GM18870 (cell line): ENCODE measurements around the gene TUT4.

Source experiments
- ATAC-seq: cut with Tn5 transposase; IDR thresholded peaks from one replicate; pipeline ENCODE4 v1.9.1; 2021; ENCODE audit warnings: moderate library complexity; ENCODE audit not compliant: unreplicated experiment

The TUT4 gene

DNA sequence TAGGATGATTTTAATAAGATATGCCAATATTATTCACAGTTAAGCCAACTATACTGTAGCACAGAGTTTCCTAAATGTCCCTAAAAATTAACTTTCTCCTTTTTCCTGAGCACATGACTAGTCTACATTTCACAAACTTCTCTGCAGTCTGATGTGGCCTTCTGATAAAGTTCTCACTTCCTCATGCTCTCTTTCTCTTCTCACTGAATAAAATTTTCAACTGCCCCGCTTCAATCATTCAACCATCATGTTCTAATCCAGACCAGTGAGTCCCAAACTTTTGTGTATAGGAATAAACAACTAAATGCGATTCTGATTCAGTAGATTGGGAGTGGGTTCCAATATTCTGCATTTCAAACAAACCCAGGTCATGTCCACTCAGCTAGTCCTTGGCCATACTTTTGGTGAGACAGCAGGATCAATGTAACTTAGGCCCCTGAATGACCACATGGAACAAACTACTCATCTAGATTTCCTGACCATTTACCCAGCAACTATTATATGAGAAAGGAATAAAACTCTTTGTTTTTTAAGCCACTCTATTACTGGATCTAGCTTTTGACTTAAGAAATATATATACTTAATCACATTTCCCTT lies 20.1 kb downstream of the TUT4 start:
- ATAC-seq: no peak

DNA sequence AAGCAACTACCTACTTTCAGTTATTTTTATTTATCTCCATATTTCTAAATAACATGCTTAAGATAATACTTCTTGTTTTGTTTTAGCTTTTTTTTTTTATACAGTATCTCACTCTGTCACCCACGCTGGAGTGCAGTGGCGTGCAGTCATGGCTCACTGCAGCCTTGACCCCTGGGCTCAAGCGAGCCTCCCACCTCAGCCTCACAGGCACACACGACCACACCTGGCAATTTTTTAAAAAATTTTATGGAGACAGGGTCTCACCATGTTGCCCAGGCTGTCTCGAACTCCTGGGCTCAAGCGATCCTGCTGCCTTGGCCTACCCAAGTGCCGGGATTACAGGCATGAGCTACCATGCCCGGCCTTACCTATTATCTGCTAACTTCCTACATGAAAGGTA lies 20.6 kb downstream of the TUT4 start:
- ATAC-seq: no peak

DNA sequence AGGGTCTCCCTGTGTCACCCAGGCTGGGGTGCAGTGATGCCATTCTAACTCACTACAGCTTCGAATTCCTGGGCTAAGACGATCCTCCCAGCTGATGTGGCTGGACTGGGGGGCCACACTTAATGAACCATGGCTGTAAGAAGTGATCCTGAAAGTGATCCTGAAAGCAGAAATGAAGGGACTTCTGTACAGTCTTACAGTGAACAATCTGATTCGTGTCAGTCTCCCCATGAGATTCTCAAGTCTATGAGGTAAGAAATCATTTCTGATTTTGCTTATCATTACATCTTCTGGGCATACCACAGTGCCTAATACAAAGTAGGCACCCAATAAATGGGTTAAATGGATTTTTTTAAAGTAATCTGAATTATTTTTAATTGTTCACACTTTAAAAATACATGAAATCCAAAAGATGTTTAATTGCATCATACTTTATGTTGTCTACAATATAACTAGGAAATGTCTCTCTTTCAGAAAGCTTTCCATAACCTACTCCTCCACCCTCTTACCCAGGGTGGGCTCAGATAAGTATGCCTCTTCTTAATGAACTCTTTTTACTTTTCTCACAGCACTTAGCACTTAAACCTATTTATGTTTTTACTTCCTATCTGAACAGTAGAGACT lies 21.5 kb downstream of the TUT4 start:
- no peak for ATAC-seq

DNA sequence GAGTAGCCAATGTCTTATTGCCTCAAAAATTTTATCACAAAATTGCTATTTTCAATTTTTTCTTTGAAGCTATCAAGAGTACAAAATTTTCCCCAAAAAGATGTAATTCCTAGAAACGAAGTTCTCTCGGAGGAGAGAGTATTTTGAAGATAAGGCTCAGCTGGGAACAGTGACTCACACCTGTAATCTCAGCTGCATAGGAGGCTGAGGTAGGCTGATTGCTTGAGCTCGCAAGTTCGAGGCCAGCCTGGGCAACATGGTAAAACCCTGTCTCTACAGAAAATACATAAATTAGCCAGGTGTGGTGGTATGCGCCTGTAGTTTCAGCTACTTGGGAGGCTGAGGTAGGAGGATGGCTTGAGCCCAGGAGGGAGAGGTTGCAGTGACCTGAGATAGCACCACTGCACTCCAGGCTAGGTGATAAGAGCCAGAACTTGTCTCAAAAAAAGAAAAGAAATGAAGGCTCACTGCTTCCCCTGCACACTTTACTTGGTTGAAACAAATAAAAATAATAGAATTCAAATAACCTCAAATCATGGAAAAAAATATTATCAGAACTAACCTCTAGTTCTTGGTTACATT lies 22.2 kb downstream of the TUT4 start:
- no peak for ATAC-seq

DNA sequence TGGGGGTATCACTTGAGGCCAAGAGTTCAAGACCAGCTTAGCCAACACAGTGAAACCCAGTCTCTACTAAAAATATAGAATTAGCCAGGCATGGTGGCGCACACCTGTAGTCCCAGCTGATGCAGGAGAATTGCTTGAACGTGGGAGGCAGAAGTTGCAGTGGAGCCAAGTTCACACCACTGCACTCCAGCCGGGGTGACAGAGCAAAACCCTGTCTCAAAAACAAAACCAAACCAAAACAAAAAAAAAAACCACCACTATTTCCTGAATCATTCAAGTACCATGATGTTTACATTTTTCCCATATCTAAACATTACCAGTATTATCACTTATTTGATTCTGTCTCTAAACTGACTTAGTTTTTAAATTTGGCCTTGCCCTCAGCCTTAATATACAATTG lies 29.5 kb downstream of the TUT4 start:
- ATAC-seq: no peak

DNA sequence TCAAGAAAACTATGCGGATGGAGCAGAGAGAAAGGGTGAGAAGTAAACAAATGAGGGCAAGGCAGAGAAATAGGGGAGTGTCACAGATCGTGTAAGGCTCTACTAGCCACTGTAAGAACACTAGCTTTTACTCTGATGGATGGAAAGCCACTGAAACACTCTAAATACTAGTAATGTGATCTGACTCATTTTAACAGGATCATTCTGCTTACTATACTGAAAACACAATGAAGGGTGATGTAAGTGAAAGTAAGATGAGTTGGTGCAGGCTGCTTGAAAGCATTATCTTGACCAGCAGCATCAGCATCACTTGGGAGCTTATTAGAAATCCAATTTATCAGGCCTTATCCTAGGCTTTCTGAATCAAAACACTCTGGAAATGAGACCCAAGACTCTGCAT lies 32.7 kb downstream of the TUT4 start:
- ATAC-seq: no peak

DNA sequence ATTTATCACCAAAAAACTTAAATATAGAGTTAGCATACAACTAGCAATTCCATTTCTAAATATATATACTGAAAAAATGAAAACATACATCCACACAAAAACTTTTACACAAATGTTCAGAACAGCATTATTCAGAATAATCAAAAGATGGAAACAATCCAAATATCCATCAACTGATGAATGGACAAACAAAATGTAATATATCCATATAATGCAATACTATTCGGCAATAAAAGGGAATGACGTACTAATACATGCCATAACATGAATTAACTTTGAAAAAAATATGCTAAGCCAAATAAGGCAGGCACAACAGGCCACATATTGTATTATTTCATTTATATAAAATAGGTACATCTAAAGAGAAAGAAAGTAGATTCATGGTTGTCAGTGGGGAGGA lies 33.9 kb downstream of the TUT4 start:
- ATAC-seq: no peak

DNA sequence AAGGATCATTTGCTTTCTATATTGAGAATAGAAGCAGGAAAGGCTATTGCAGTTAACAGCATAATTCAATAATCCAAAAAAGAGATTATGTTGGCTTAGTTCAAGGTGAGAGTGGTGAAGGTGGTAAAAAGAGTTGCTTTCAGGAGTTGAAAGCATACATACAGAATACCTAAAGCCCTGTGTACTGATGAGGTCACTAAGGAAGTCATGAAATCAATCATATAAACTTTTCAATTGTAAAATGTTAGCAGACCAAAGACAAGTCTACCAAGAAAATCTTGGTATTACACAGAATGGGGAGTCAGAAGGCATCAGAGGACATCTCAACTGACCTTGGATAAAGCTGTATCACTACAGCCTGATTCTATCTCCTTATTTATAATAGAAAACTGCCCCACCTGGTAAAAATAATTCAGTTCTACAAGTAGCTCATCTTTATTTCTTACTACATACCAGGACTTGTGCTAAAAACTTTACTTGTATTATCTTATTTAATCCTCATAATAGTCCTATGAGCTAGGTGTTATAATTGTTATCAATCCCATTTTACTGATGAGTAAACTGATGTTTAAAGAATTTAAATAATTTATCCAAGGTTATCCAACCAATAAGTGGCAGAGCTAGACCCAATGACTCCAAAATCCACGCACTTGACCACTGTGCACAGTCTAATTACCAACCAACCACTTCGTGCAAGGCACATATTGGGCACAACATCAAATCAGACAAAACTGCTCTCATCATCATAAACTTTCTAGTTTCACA lies 40.9 kb downstream of the TUT4 start:
- ATAC-seq: no peak

DNA sequence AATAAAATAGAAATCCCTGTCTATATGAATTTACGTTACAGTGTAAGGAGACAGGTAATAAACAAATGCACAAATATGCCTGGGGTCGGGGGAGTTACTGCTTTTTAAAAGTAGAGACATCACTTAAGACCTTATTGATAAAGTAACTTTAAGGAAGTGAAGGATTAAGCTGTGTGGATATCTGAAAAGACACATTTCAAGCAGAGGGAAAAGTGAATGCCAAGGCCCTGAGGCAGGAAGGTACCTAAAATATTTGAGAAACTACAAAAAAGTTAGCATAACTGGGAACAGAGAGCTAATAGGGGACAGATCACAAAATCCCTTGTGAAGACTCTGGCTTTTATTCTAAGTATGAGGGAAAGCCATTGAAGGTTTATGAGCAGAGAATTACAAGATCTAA lies 41.5 kb downstream of the TUT4 start:
- ATAC-seq: no peak

DNA sequence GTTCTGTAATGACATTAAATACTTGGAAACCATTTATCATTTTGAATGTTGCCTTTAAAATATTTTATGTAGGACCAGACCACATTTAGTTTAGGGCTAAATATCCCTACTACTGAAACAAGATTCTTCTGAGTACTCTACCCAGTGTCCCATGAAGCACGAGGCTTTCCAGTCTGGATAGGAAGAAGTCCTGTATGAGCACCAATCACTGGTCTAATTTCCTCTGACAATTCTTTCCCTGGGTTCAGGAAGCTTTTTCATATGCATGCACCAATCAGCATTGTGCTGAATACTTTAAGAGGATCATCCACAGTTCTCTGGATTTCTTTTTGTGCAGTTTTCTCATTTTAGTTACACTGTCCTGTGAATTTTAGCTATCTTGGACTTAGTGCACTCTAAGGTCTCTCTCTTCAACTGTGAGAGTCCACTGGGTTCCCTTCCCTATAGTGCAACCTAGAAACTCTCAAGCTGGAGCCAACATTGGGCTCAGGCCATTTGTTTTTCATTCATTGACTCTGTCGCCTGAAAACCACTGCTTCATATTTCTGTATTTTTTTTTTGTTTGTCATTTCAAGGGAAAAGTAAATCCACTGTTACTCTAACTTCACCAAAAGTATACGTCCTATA lies 45.9 kb downstream of the TUT4 start:
- no peak for ATAC-seq

DNA sequence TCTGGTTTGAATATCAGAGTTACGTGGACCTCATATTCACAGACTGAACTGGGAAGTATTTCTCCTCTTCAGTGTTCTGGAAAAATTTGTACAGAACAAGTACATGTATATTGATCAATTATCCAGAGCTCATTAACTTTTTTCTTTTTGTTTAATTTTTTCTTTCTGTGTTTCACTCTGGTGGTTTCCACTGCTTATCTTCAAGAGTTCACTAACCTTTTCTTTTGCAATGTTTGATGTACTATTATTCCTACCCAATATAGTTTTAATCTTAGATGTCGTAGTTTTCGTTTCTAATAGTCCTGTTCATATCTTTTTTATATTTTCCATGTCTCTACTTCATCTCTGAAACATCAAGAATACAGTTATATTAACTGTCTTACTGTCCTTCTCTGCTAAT lies 46.5 kb downstream of the TUT4 start:
- ATAC-seq: no peak

DNA sequence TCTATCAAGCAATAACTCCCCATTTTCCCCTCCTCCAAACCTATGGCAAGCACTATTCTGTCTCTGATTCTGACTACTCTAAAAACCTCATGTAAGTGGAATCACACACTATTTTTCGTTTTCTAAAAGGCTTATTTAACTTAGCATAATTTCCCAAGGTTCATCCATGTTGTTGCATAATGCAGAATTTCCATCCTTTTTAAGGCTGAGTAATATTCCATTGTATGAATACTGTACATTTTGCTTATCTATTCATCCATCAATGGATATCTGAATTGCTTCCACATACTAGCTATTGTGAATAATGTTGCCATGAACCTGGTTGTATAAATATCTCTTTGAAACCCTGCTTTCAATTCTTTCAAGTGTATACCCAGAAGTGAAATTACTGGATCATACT lies 48.2 kb downstream of the TUT4 start:
- ATAC-seq: no peak

DNA sequence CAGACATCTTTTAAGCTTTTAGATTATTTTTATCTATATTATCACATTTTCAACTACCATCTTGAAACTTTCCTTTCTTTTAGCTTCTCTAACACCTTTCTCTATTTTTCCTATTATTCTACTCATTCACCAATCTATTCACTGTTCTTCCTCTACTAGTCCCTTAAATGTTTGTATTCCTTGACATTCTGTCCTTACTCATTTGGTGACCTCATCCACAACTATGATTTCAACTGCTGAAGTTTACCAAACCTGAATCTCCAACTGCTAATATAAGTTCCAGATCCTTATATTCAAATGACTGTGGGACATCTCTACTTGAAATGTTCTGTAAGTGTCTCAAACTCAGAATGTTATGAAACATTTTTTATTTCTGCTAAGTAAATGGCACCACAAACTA lies 49.2 kb downstream of the TUT4 start:
- ATAC-seq: no peak

DNA sequence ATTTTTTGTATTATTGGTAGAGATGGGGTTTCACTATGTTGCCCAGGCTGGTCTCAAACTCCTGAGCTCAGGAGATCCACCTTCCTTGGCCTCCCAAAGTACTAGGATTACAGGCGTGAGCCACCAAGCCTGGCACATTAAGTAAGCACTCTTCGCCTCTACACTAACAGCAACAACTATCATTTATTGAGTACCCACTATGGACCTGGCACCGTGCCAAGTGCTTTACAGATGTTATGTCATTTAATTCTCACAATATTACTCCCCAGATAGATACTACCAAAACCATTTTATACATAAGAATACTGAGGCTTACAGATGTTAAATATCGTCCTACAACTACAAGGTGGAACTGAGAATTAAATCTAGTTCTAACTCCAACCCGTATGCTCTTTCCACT lies 50.1 kb downstream of the TUT4 start:
- ATAC-seq: no peak

DNA sequence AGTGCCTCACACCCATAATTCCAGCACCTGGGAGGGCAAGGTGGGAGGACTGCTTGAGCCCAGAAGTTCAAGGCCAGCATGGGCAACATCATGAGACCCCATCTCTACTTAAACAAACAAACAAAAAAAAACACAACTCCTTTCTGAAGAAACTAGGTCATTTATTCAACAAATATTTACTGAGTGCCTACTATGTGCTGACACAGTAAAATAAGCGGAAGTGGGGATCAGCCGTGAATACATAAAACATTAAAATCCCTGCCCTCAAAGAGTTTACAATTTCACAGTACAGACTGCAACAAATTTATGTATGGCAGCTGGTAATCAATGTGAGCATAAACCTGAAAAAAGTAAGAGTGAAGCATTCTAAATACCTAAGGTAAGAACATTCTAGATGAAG lies 65.3 kb downstream of the TUT4 start:
- ATAC-seq: no peak

DNA sequence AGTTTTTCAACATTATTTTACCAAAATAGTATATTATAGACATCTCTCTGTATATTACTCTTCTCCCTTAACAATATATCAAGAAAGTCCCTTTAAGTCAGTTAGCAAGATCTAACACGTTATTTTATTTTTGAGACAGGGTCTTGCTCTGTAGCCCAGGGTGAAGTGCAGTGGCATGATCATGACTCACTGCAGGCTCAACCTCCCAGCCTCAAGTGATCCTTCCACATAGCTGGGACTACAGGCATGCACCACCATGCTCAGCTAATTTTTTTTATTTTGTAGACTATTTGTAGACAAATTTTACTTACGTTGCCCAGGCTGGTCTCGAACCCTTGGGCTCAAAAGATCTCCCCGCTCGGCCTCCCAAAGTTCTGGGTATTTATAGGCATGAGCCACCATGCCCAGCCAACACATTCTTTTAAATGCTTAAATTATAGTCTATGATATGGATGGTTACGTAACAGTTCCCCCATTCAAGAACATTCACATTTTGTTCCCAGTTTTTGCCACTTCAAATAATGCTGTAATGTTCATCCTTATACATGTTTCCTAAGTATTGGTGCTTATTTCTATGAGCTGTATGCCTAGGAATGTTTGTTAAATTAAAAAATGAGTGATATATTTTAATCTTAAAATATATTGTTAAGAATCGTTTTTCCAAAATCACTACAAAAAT lies 70.4 kb downstream of the TUT4 start:
- no peak for ATAC-seq

DNA sequence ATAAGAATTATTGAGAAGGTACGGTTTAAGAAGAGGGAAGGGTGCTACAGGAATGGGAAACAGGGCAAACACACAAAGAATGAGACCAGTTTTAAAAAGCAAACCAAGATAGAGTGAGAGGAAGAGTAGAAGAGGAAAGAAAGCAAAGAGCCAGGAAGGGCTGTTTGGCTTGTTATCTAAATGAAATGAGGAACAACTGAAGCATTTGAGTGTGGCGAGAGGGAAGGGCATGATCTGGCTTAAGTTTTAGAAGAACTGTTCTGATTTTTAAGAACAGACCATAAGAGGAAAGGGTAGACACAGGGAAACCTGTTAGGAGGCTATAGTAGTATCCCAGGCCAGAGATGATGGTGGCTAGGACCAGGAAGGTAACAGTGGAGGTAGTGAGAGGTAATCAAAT lies 73.8 kb downstream of the TUT4 start:
- no peak for ATAC-seq

DNA sequence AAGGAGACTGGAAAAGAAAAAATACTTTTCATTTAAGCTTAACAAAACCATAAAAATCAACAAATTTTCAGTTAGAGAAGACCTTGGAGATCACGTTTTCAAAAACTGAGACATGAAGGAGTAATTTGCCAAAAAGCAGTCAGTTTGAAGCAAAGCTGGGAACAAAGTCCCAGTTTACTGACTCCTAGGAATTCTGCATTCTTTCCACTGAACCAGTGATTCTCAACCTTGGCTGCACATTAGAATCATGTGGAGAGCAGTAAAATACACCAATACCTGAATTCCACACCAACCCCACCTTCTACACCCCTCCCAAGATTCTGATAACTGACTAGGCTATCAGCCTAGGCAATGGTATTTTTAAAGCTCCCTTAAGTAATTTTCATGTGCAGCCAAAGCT lies 75.0 kb downstream of the TUT4 start:
- ATAC-seq: no peak

DNA sequence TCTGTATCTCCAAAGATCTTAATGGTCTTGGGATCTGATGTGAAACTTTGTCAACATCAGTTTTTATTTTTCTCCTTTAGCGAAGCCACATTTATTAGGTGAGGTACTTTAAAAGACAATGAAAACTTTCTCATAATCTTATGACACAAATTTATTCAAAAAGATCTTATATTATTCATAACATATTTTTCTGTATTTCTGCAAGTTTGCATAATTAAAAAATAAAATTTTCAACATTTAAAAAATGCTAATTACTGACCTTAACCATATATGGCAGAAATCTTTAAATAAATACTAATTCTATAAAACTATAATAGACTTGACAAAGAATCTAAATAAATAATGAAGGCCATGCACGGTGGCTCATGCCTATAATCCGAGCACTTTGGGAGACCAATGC lies 75.9 kb downstream of the TUT4 start:
- ATAC-seq: no peak

DNA sequence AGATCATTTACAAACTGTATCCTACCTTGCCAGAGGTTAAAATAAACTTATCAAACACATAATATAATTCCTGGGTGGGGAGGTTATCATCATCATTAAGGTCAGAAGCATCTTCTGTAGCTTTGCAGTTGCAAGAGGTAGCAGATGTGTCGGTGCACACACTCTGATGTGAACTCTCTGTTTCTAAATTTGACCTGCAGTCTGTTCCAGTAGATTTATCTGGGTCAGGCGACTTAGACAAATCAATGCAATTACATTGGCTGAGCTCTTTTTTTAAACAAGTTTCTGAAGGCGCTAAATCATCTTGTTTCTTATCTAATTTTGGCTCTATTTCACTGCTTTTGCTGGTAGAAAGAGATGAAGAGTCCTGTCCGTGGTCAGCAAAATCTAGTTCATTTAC lies 78.1 kb downstream of the TUT4 start:
- no peak for ATAC-seq

DNA sequence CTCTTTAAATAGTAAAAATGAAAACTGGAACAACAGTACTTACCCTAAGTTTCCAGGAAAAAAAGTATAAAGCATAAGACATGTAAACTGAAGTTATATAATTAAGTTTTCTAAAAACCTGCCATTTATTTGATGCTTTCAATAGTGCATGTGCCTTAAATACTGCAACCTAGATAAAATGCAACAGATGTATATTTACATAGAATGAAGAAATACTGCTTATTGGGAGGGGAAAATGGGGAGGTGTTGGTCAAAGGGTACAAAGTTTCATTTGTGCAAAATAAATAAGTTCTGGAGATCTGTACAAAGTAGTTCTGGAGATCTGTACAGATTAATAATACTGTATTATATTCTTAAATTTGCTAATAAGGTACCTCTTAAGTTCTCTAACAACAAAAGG lies 79.9 kb downstream of the TUT4 start:
- ATAC-seq: no peak
